Karpas-422 (cell line): Measurements from ENCODE around the gene DEF6. TPM values are rescaled to one million over a fixed set of nuclear protein-coding genes. Genes with fewer than 3 reads are reported as not detected.
A peak's percentile ranks its signal among the peaks of the same experiment; 100 is the strongest.

Experiments
- DNase-seq: peaks from one replicate; pipeline ENCODE4 v3.0.0-alpha.2; 2015
- H2AFZ ChIP-seq: fragments of 200-600 bp; sonication (generic); 2 replicates; pipeline ENCODE4 v1.6.1; 2014; ENCODE audit warnings: antibody characterized with exemption, low read length, mixed read lengths
- H3K27ac ChIP-seq: fragments of 200-600 bp; sonication (generic); 2 replicates; pipeline ENCODE4 v1.5.1; 2014; ENCODE audit warnings: mild to moderate bottlenecking, low read length, moderate library complexity
- H3K27me3 ChIP-seq: fragments of 200-600 bp; sonication (generic); 2 replicates; pipeline ENCODE4 v1.6.1; 2014; ENCODE audit warnings: low read length, mixed read lengths
- H3K36me3 ChIP-seq: fragments of 200-600 bp; sonication (generic); 2 replicates; pipeline ENCODE4 v1.6.1; 2014; ENCODE audit warnings: low read length, mixed read lengths; ENCODE audit not compliant: insufficient read depth
- H3K4me1 ChIP-seq: fragments of 200-600 bp; sonication (generic); 2 replicates; pipeline ENCODE4 v1.6.1; 2014; ENCODE audit warnings: mild to moderate bottlenecking, low read length, mixed read lengths
- H3K4me2 ChIP-seq: fragments of 200-600 bp; sonication (generic); 2 replicates; pipeline ENCODE4 v1.6.1; 2014; ENCODE audit warnings: low read length, low read depth, mild to moderate bottlenecking; ENCODE audit not compliant: poor library complexity, severe bottlenecking
- H3K4me3 ChIP-seq: fragments of 200-600 bp; sonication (generic); 2 replicates; pipeline ENCODE4 v1.5.1; 2014; ENCODE audit warnings: mild to moderate bottlenecking, antibody characterized with exemption, low read length, mixed read lengths
- H3K79me2 ChIP-seq: fragments of 200-600 bp; sonication (generic); 2 replicates; pipeline ENCODE4 v1.6.1; 2014; ENCODE audit warnings: mild to moderate bottlenecking, low read length, mixed read lengths
- H3K9ac ChIP-seq: fragments of 200-600 bp; sonication (generic); 2 replicates; pipeline ENCODE4 v1.6.0; 2014; ENCODE audit warnings: low read length
- H3K9me2 ChIP-seq: fragments of 200-600 bp; sonication (generic), shearing (Covaris generic); replicated peaks from 2 replicates; pipeline ENCODE4 v1.6.0; 2014; ENCODE audit warnings: mild to moderate bottlenecking, low read length, moderate library complexity; ENCODE audit not compliant: insufficient read depth
- H3K9me3 ChIP-seq: fragments of 300-700, 200-600 bp; sonication (generic); 2 replicates; pipeline ENCODE4 v1.6.1; 2014; ENCODE audit warnings: low read length, mixed read lengths
- H4K20me1 ChIP-seq: fragments of 200-600 bp; sonication (generic); 2 replicates; pipeline ENCODE4 v1.6.1; 2014; ENCODE audit warnings: mild to moderate bottlenecking, antibody characterized with exemption, low read length, low read depth; ENCODE audit not compliant: insufficient read depth
- total RNA-seq: library from RNA; depleted of rRNA; stranded (reverse); fragments of >200 nt; shearing (Covaris generic); gene quantifications from 2 replicates; pipeline ENCODE4 v1.2.3, GENCODE V29; 2014; ENCODE audit warnings: low replicate concordance

The DEF6 gene
- total RNA-seq, 1 experiment from 2014 or later: 31.3 TPM

- Histone ChIP-seq H3K79me2 (no peaks in the 10 kb centered on the region), H3K36me3 (peaks cover 12% of the 10 kb centered on the region; the same call in 1 of the 2 replicates), H3K9me3 (no peaks in the 10 kb centered on the region), H2AFZ (no peak overlapping the region), H3K9me2 (no peaks in the 10 kb centered on the region), H3K27ac (no peak overlapping the region), H4K20me1 (no peaks in the 10 kb centered on the region), H3K4me2 (no peak overlapping the region), H3K27me3 (no peaks in the 10 kb centered on the region), H3K4me3 (no peak overlapping the region), H3K4me1 (peaks cover 11% of the 10 kb centered on the region), H3K9ac (no peak overlapping the region)
- DNase-seq: no peak
Observed at GRCh38 chr6:35352735-35353134, 55.1 kb downstream of the DEF6 start.

GRCh38 chr6:35354361-35355135 lies 56.9 kb downstream of the DEF6 start:
- DNase-seq: no peak
- H3K4me1 ChIP-seq: no peaks in the 10 kb centered on the region
- peaks cover 12% of the 10 kb centered on the region; the same call in 1 of the 2 replicates for H3K36me3 ChIP-seq
- no peaks in the 10 kb centered on the region for H3K27me3 ChIP-seq
- no peaks in the 10 kb centered on the region for H3K79me2 ChIP-seq
- no peak overlapping the region for H3K4me2 ChIP-seq
- H3K9ac ChIP-seq: no peak overlapping the region
- no peak overlapping the region for H3K27ac ChIP-seq
- H2AFZ ChIP-seq: no peak overlapping the region
- no peaks in the 10 kb centered on the region for H3K9me3 ChIP-seq
- no peak overlapping the region for H3K4me3 ChIP-seq
- no peaks in the 10 kb centered on the region for H4K20me1 ChIP-seq
- no peaks in the 10 kb centered on the region for H3K9me2 ChIP-seq

- Histone ChIP-seq H4K20me1 (no peaks in the 10 kb centered on the region), H3K36me3 (peaks cover 12% of the 10 kb centered on the region; the same call in 1 of the 2 replicates), H3K9me2 (no peaks in the 10 kb centered on the region)
Observed at GRCh38 chr6:35356391-35356790, 58.8 kb downstream of the DEF6 start.

GRCh38 chr6:35357677-35358076 lies 60.1 kb downstream of the DEF6 start:
- Histone ChIP-seq H3K36me3 (peaks cover 9% of the 10 kb centered on the region; the same call in 1 of the 2 replicates), H3K4me3 (no peak overlapping the region), H3K79me2 (no peaks in the 10 kb centered on the region)

More at GRCh38 chr6:35356391-35356790, 58.8 kb downstream of the DEF6 start:
- Histone ChIP-seq H3K9me3 (no peaks in the 10 kb centered on the region), H2AFZ (no peak overlapping the region), H3K27me3 (no peaks in the 10 kb centered on the region), H3K4me2 (no peak overlapping the region), H3K79me2 (no peaks in the 10 kb centered on the region), H3K4me1 (0 out of 2 replicates have a peak, but pooled peaks cover 4% of the 10 kb centered on the region), H3K9ac (no peak overlapping the region), H3K4me3 (no peak overlapping the region), H3K27ac (no peak overlapping the region)
- no peak for DNase-seq

GRCh38 chr6:35358086-35358485 lies 60.5 kb downstream of the DEF6 start:
- Histone ChIP-seq H2AFZ (no peak overlapping the region), H4K20me1 (no peaks in the 10 kb centered on the region), H3K4me3 (no peak overlapping the region), H3K9ac (no peak overlapping the region), H3K79me2 (no peaks in the 10 kb centered on the region), H3K27ac (no peak overlapping the region), H3K27me3 (no peaks in the 10 kb centered on the region), H3K4me2 (no peak overlapping the region), H3K9me3 (no peaks in the 10 kb centered on the region), H3K36me3 (peaks cover 5% of the 10 kb centered on the region; the same call in 1 of the 2 replicates), H3K4me1 (peaks cover 14% of the 10 kb centered on the region), H3K9me2 (no peaks in the 10 kb centered on the region)
- no peak for DNase-seq

More at GRCh38 chr6:35357677-35358076, 60.1 kb downstream of the DEF6 start:
- no peak for DNase-seq
- no peak overlapping the region for H3K27ac ChIP-seq
- peaks cover 10% of the 10 kb centered on the region for H3K4me1 ChIP-seq
- H3K9me2 ChIP-seq: no peaks in the 10 kb centered on the region
- H3K4me2 ChIP-seq: no peak overlapping the region
- H3K9me3 ChIP-seq: no peaks in the 10 kb centered on the region
- no peak overlapping the region for H3K9ac ChIP-seq
- no peaks in the 10 kb centered on the region for H3K27me3 ChIP-seq
- H2AFZ ChIP-seq: no peak overlapping the region
- no peaks in the 10 kb centered on the region for H4K20me1 ChIP-seq

- Histone ChIP-seq H2AFZ (no peak overlapping the region), H3K36me3 (no peaks in the 10 kb centered on the region), H3K9ac (no peak overlapping the region), H3K4me3 (no peak overlapping the region), H3K9me2 (no peaks in the 10 kb centered on the region), H3K4me1 (peaks cover 23% of the 10 kb centered on the region), H3K27ac (no peak overlapping the region), H3K79me2 (no peaks in the 10 kb centered on the region), H3K27me3 (no peaks in the 10 kb centered on the region), H4K20me1 (no peaks in the 10 kb centered on the region), H3K9me3 (no peaks in the 10 kb centered on the region), H3K4me2 (no peak overlapping the region)
- DNase-seq: no peak
Observed at GRCh38 chr6:35359346-35359743, 61.7 kb downstream of the DEF6 start.

GRCh38 chr6:35359744-35360348 lies 62.2 kb downstream of the DEF6 start:
- Histone ChIP-seq H3K4me1 (peaks cover 23% of the 10 kb centered on the region), H3K9me3 (no peaks in the 10 kb centered on the region), H3K27ac (no peak overlapping the region), H4K20me1 (no peaks in the 10 kb centered on the region), H3K4me3 (no peak overlapping the region), H3K36me3 (no peaks in the 10 kb centered on the region), H3K4me2 (no peak overlapping the region), H3K9me2 (no peaks in the 10 kb centered on the region), H2AFZ (no peak overlapping the region), H3K27me3 (no peaks in the 10 kb centered on the region), H3K79me2 (no peaks in the 10 kb centered on the region), H3K9ac (no peak overlapping the region)
- DNase-seq: no peak

GRCh38 chr6:35360349-35361138 lies 62.9 kb downstream of the DEF6 start:
- Histone ChIP-seq H3K27me3 (no peaks in the 10 kb centered on the region), H3K79me2 (no peaks in the 10 kb centered on the region), H3K9ac (no peak overlapping the region), H3K4me3 (no peak overlapping the region), H3K4me2 (no peak overlapping the region), H4K20me1 (no peaks in the 10 kb centered on the region), H3K9me2 (no peaks in the 10 kb centered on the region), H3K4me1 (peaks cover 23% of the 10 kb centered on the region), H3K27ac (no peak overlapping the region), H3K36me3 (no peaks in the 10 kb centered on the region), H2AFZ (no peak overlapping the region), H3K9me3 (no peaks in the 10 kb centered on the region)
- DNase-seq: peak; percentile 36
